Activated CD8-positive, alpha-beta memory T cell treated with anti-CD3 and anti-CD28 coated beads for 48 hours (primary cell): ENCODE measurements around the gene DIS3.
"Not testable (repeated sequence)": the region's sequence is repeated elsewhere in the genome, so short reads cannot be mapped to it uniquely, and the experiment has no call there.

ENCODE experiments used
- DNase-seq, 3 experiments: peaks; one replicate each; pipeline ENCODE4 v3.0.0-alpha.2; 2020; ENCODE audit warnings: low read depth in 2 of 3, low spot score in 2 of 3

DIS3 gene

GRCh38 chr13:72781451-72782439 lies at the start of gene DIS3, which contains the start of gene PIBF1:
TSS of gene DIS3 (minus strand) at chr13:72781900. CDS start at chr13:72781832, 68 bp downstream.
TSS of gene PIBF1 (plus strand) at chr13:72782133. CDS start at chr13:72783470, 1,337 bp downstream.
- DNase-seq: peak; percentile 68 to 91 (median 86)

- no peak for DNase-seq
Measured at GRCh38 chr13:72823724-72824123, 42.0 kb upstream of the DIS3 start.

GRCh38 chr13:72823081-72823480 lies 41.4 kb upstream of the DIS3 start:
- no peak for DNase-seq

- DNase-seq: no peak
Measured at GRCh38 chr13:72820898-72821279, 39.2 kb upstream of the DIS3 start.

- DNase-seq: no peak
Measured at GRCh38 chr13:72820156-72820897, 38.6 kb upstream of the DIS3 start.

GRCh38 chr13:72808917-72809500 lies 27.3 kb upstream of the DIS3 start:
- DNase-seq: no peak

- DNase-seq: not testable (repeated sequence)
Measured at GRCh38 chr13:72806514-72806913, 24.8 kb upstream of the DIS3 start.

- no peak for DNase-seq
Measured at GRCh38 chr13:72805676-72806346, 24.1 kb upstream of the DIS3 start.

- no peak for DNase-seq
Measured at GRCh38 chr13:72804301-72804700, 22.6 kb upstream of the DIS3 start.

GRCh38 chr13:72798817-72799216 lies 17.1 kb upstream of the DIS3 start:
- DNase-seq: no peak

GRCh38 chr13:72792640-72793039 lies 10.9 kb upstream of the DIS3 start:
- no peak for DNase-seq

GRCh38 chr13:72788831-72789230 lies 7.1 kb upstream of the DIS3 start:
- DNase-seq: no peak

- not testable (repeated sequence) for DNase-seq
Measured at GRCh38 chr13:72784679-72785078, 3.0 kb upstream of the DIS3 start.

GRCh38 chr13:72782717-72783116 lies 1.0 kb upstream of the DIS3 start:
- DNase-seq: no peak

GRCh38 chr13:72774019-72774418 lies 7.7 kb downstream of the DIS3 start:
- DNase-seq: no peak

- DNase-seq: no peak
Measured at GRCh38 chr13:72763411-72763810, 18.3 kb downstream of the DIS3 start.

- no peak for DNase-seq
Measured at GRCh38 chr13:72760189-72760588, 21.5 kb downstream of the DIS3 start.

- no peak for DNase-seq
Measured at GRCh38 chr13:72757792-72758535, 23.7 kb downstream of the DIS3 start.

GRCh38 chr13:72754111-72754510 lies 27.6 kb downstream of the DIS3 start:
- DNase-seq: no peak

GRCh38 chr13:72751220-72751619 lies 30.5 kb downstream of the DIS3 start:
- DNase-seq: no peak
